Activated CD4-positive, alpha-beta memory T cell treated with anti-CD3 and anti-CD28 coated beads, Interleukin-2, amount 10 ng/mL, durations not matched to agents 7 days and 5 days (primary cell): ENCODE data around the gene ASB10. TPM values are rescaled to one million over a fixed set of nuclear protein-coding genes. Genes with fewer than 3 reads are reported as not detected.

Experiments
- CTCF ChIA-PET: fragments of 350-600 bp; sonication (Branson Sonifier 250); formaldehyde crosslinking; loops from one replicate; lab custom pipeline; 2021; ENCODE audit warnings: antibody characterized with exemption, inconsistent platforms; lab: Charles Lee
- POLR2A ChIA-PET: fragments of 350-600 bp; sonication (Branson Sonifier 250); formaldehyde crosslinking; loops from one replicate; lab custom pipeline; 2021; ENCODE audit warnings: antibody characterized with exemption; lab: Charles Lee
- DNase-seq: peaks from one replicate; pipeline ENCODE4 v3.0.0-alpha.2; 2020
- H3K27ac Mint-ChIP-seq: one replicate; pipeline ENCODE4 v1.8.0; 2021; ENCODE audit warnings: mild to moderate bottlenecking, mixed read lengths
- H3K27me3 Mint-ChIP-seq: one replicate; pipeline ENCODE4 v1.8.0; 2021; ENCODE audit warnings: mixed read lengths
- H3K36me3 Mint-ChIP-seq: one replicate; pipeline ENCODE4 v1.8.0; 2021; ENCODE audit warnings: low read depth, mixed read lengths
- H3K4me1 Mint-ChIP-seq: one replicate; pipeline ENCODE4 v1.8.0; 2021; ENCODE audit warnings: mixed read lengths
- H3K4me3 Mint-ChIP-seq: one replicate; pipeline ENCODE4 v1.8.0; 2021; ENCODE audit warnings: mild to moderate bottlenecking, mixed read lengths
- H3K9me3 Mint-ChIP-seq: one replicate; pipeline ENCODE4 v1.8.0; 2021; ENCODE audit warnings: mixed read lengths
- total RNA-seq, 2 experiments: library from RNA; stranded (reverse); gene quantifications; one replicate each; pipeline ENCODE4 v1.2.3, GENCODE V29; 2021

Gene ASB10
- total RNA-seq, 2 experiments from 2014 or later, result not detected

GRCh38 chr7:151143261-151144015 is 43.6 kb downstream of the ASB10 start:
- peaks cover 2% of the 10 kb centered on the region for H3K27me3 Mint-ChIP-seq
- CTCF ChIA-PET, result interaction anchor here (0.8 kb wide), 1 partner anchor 20 kb away, joined by 3 read pairs; no protein-coding TSS in a partner anchor
- H3K4me1 Mint-ChIP-seq, result no peaks in the 10 kb centered on the region
- H3K4me3 Mint-ChIP-seq, result no peak overlapping the region
- H3K9me3 Mint-ChIP-seq, result no peaks in the 10 kb centered on the region
- no peak overlapping the region for H3K27ac Mint-ChIP-seq
- no peak for DNase-seq
- no peaks in the 10 kb centered on the region for H3K36me3 Mint-ChIP-seq
- POLR2A ChIA-PET, result no interaction called here

DNA sequence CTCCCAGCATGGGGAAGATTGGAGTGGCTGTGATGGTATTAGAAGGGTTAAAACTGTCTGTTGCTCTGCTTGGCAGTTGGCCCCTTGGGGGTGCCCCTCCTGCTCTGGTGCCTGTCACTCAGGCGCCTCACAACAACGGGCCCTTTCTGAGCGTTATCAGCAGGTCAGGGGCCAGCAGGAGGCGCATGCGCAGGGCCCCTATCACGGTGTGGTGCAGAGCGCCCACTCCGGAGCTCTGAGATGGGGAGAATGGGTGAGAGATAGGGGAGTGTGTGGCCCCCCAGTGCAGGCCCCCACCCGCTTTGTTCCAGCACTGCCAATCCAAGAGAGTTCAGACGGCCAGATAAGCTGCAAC is 44.4 kb downstream of the ASB10 start:
- Mint-ChIP-seq H3K9me3 (no peaks in the 10 kb centered on the region), H3K4me3 (no peak overlapping the region), H3K36me3 (no peaks in the 10 kb centered on the region), H3K4me1 (no peaks in the 10 kb centered on the region), H3K27ac (no peak overlapping the region), H3K27me3 (peaks cover 2% of the 10 kb centered on the region)
- ChIA-PET POLR2A (no interaction called here), CTCF (no interaction called here)
- no peak for DNase-seq

GRCh38 chr7:151141855-151142685 is 45.0 kb downstream of the ASB10 start:
- DNase-seq, result no peak
- Mint-ChIP-seq H3K36me3 (no peaks in the 10 kb centered on the region), H3K27ac (no peak overlapping the region), H3K4me3 (no peak overlapping the region), H3K4me1 (no peaks in the 10 kb centered on the region), H3K27me3 (no peaks in the 10 kb centered on the region), H3K9me3 (no peaks in the 10 kb centered on the region)
- ChIA-PET CTCF (interaction anchor here (1.0 to 1.2 kb wide), 2 partner anchors 17 to 18 kb away, joined by 3 read pairs; no protein-coding TSS in a partner anchor), POLR2A (no interaction called here)

DNA sequence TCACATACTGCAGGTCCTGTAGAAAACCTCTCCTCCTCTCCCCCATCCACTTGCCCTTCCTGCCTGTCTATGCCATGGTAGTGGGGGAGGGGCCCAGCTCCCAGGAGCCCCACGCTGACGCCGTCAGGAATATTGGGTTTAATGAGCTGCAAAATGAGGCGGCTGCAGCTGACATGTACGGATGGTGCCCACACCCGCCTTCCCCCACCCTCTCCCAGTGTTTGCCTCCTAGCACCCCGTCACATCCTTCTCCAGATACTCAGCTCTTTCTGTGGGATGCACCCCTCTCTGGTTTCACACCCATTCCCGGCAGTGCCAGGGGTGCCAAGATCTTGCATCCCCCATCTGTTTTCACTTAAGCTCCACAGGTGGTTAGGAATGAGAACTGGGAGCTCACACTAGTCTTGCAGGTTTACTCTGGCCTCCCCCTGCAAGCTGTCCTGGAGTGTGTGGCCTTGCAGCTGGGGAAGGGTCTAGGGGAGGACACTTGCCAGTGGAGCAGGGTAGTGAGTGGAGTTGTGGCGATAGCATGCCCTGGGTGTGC is 45.7 kb downstream of the ASB10 start:
- H3K36me3 Mint-ChIP-seq, result no peaks in the 10 kb centered on the region
- POLR2A ChIA-PET, result no interaction called here
- H3K4me1 Mint-ChIP-seq, result no peaks in the 10 kb centered on the region
- no peaks in the 10 kb centered on the region for H3K9me3 Mint-ChIP-seq
- H3K27me3 Mint-ChIP-seq, result no peaks in the 10 kb centered on the region
- no peak for DNase-seq
- no peak overlapping the region for H3K27ac Mint-ChIP-seq
- H3K4me3 Mint-ChIP-seq, result no peak overlapping the region
- CTCF ChIA-PET, result interaction anchor here (1.0 to 1.2 kb wide), 2 partner anchors 16 to 17 kb away, joined by 3 read pairs; no protein-coding TSS in a partner anchor

DNA sequence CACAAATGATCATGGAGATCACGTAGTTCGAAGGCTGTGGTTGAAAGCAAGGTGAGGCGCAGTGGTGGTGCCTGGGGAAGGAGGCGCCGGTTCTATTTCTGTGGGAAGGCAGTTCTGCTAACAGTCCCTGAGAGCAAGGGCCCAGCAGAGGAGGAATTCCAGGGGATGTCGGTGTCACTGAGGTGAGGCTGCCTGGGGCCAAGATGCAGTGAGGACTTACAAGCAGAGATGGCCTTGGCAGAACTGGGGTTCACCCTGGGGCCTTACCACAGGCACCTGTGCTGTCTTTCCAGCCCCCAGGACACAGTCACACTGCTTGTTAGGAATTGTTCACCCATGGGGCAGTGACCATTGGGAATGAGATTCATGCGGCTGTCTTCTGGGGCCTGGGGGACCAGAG is 46.2 kb downstream of the ASB10 start:
- no peak overlapping the region for H3K27ac Mint-ChIP-seq
- no peaks in the 10 kb centered on the region for H3K27me3 Mint-ChIP-seq
- H3K4me1 Mint-ChIP-seq, result no peaks in the 10 kb centered on the region
- POLR2A ChIA-PET, result no interaction called here
- H3K4me3 Mint-ChIP-seq, result no peak overlapping the region
- CTCF ChIA-PET, result interaction anchor here (1.0 to 1.1 kb wide), 2 partner anchors 16 to 211 kb away, joined by 3 read pairs; no protein-coding TSS in a partner anchor
- H3K36me3 Mint-ChIP-seq, result no peaks in the 10 kb centered on the region
- DNase-seq, result no peak
- H3K9me3 Mint-ChIP-seq, result no peaks in the 10 kb centered on the region

- Mint-ChIP-seq H3K4me1 (no peaks in the 10 kb centered on the region), H3K27ac (no peak overlapping the region), H3K36me3 (no peaks in the 10 kb centered on the region), H3K27me3 (no peaks in the 10 kb centered on the region), H3K9me3 (no peaks in the 10 kb centered on the region), H3K4me3 (no peak overlapping the region)
- no peak for DNase-seq
- POLR2A ChIA-PET, result no interaction called here
- CTCF ChIA-PET, result interaction anchor here (1.0 to 1.5 kb wide), 4 partner anchors 16 to 212 kb away, joined by 3 to 6 read pairs (median 3); no protein-coding TSS in a partner anchor
Measured at GRCh38 chr7:151139791-151140190, 47.3 kb downstream of the ASB10 start.

DNA sequence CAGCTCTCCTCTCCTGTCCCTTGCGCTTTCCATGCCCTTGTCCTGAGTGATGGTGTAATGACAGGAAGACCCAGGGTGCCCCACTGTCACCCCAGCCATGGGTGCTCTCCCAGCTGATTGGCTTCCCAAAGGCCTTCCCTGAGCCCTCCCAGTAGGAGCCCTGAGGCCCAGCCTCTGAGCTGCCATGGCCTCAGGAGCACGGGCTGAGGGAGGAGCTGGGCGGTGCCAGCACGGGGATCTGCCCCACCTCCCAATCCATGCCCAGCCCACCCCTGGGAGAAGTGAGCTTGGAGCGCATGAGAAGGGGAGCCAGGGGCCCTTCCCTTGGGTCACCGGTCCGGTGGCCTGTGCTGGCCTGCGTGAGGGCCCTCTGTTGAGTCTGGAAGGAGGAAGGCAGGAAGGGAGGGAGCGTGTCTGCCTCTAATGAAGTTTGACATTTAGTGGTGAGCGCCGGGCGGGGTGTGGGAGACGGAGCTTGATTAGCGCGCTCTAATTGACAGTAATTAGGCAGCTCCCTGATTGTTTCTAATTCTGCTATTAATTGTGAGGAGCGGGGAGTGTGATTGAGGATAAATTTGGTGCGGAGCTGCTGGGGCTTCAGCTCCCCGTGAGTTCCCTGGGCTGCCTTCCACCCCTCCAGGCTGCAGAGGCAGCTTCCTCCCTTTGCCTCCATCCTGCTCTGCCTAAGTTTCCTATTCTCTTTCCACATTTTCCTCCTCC is 47.8 kb downstream of the ASB10 start:
- no peaks in the 10 kb centered on the region for H3K9me3 Mint-ChIP-seq
- ChIA-PET CTCF (interaction anchor here (1.0 to 1.5 kb wide), 4 partner anchors 15 to 213 kb away, joined by 3 to 6 read pairs (median 3); no protein-coding TSS in a partner anchor), POLR2A (no interaction called here)
- no peaks in the 10 kb centered on the region for H3K36me3 Mint-ChIP-seq
- H3K27me3 Mint-ChIP-seq, result no peaks in the 10 kb centered on the region
- H3K4me1 Mint-ChIP-seq, result no peaks in the 10 kb centered on the region
- no peak for DNase-seq
- no peak overlapping the region for H3K27ac Mint-ChIP-seq
- no peak overlapping the region for H3K4me3 Mint-ChIP-seq

DNA sequence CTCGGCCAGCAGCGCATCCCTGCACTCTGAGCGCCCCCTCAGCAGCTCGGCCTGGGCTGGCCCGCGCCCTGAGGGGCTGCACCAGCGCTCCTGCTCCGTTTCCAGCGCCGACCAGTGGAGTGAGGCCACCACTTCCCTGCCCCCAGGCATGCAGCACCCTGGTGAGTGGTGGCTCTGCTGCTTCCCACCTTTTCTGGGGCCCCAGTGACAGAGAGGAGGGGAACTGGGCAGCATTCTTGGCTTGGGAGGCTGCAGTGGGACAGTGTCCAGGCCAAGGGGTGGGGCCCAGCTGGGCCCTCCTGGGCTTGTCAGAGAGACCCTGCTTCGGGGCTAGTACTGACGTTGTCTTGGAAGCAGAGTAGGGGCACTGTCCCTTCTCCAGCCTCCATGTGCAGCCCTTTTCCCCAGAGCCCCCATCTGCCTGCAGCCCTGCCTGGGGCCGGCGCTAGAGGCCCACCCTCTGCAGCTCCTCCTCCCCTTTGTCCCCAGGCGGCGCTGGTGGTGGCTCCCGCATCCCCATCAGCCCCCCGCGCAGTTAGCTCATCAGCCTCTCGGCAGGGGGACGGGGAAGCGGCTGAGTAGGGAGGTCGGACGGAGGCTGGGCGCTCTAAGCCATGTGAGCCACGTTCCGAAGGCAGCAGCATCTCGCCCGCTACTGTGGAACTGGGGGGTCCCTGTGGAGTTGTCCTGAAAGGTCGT is 48.7 kb downstream of the ASB10 start:
- ChIA-PET POLR2A (no interaction called here), CTCF (interaction anchor here (1.5 kb wide), 1 partner anchor 106 kb away, joined by 3 read pairs; no protein-coding TSS in a partner anchor)
- no peaks in the 10 kb centered on the region for H3K27me3 Mint-ChIP-seq
- no peaks in the 10 kb centered on the region for H3K4me1 Mint-ChIP-seq
- no peak overlapping the region for H3K27ac Mint-ChIP-seq
- H3K36me3 Mint-ChIP-seq, result no peaks in the 10 kb centered on the region
- H3K4me3 Mint-ChIP-seq, result no peak overlapping the region
- DNase-seq, result no peak
- no peaks in the 10 kb centered on the region for H3K9me3 Mint-ChIP-seq

GRCh38 chr7:151137791-151138152 is 49.3 kb downstream of the ASB10 start:
- ChIA-PET POLR2A (no interaction called here), CTCF (no interaction called here)
- H3K27me3 Mint-ChIP-seq, result no peaks in the 10 kb centered on the region
- no peaks in the 10 kb centered on the region for H3K36me3 Mint-ChIP-seq
- no peak overlapping the region for H3K27ac Mint-ChIP-seq
- H3K4me3 Mint-ChIP-seq, result no peak overlapping the region
- H3K4me1 Mint-ChIP-seq, result no peaks in the 10 kb centered on the region
- H3K9me3 Mint-ChIP-seq, result no peaks in the 10 kb centered on the region
- no peak for DNase-seq

DNA sequence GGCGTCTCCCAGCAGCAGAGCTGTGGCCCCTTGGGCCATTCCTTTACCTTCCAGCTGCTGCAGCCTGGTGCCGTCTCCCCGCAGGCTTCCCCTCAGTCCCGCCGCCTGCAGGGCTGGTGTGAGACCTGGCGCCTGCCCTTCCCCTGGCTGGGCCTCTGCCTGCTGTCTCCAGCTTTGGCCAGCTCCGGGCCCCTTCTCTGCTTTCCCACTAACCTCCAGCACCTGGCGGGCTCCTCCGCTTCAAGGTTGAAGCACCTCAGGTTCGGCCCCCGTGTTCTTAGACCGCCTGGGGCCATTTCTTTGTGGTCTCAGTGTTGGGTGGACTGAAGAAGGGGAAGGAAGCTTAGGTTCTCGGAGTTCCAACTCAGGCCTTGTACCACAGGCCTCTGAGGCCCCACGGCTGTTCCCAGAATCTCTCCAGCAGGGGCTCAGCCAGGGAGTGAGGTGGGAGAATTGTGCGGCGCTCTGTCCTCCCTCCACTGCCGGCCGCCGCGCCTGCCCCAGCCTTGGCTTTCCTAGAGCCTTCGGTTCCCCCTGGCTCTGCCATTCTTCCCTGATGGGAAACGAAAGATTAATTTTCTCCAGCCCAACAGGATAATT is 49.9 kb downstream of the ASB10 start:
- H3K9me3 Mint-ChIP-seq, result no peaks in the 10 kb centered on the region
- no peaks in the 10 kb centered on the region for H3K4me1 Mint-ChIP-seq
- no peak overlapping the region for H3K4me3 Mint-ChIP-seq
- no peak overlapping the region for H3K27ac Mint-ChIP-seq
- no peaks in the 10 kb centered on the region for H3K36me3 Mint-ChIP-seq
- DNase-seq, result no peak
- ChIA-PET CTCF (no interaction called here), POLR2A (no interaction called here)
- no peaks in the 10 kb centered on the region for H3K27me3 Mint-ChIP-seq

GRCh38 chr7:151135866-151136843 is 50.9 kb downstream of the ASB10 start:
- no peak for DNase-seq
- H3K4me1 Mint-ChIP-seq, result no peaks in the 10 kb centered on the region
- ChIA-PET POLR2A (no interaction called here), CTCF (interaction anchor here (0.6 to 1.0 kb wide), 2 partner anchors 12 to 1280 kb away, joined by 3 to 8 read pairs; no protein-coding TSS in a partner anchor)
- H3K27me3 Mint-ChIP-seq, result no peaks in the 10 kb centered on the region
- no peaks in the 10 kb centered on the region for H3K36me3 Mint-ChIP-seq
- H3K9me3 Mint-ChIP-seq, result no peaks in the 10 kb centered on the region
- H3K27ac Mint-ChIP-seq, result no peak overlapping the region
- no peak overlapping the region for H3K4me3 Mint-ChIP-seq
